ENCODE measurements around the gene ZNF483.
"Not testable (repeated sequence)": the region's sequence is repeated elsewhere in the genome, so short reads cannot be mapped to it uniquely, and the experiment has no call there.

Gene ZNF483

GRCh38 chr9:111525056-111525977 lies at the start of gene ZNF483:
Gene ZNF483 (plus strand): TSS chr9:111525179. CDS start chr9:111527396, 2,217 bp downstream.
- peak; percentile 38 to 57 (median 52) for DNase-seq (ENCODE audit: low read depth in 4 of 4, low spot score in 1 of 4)

DNA sequence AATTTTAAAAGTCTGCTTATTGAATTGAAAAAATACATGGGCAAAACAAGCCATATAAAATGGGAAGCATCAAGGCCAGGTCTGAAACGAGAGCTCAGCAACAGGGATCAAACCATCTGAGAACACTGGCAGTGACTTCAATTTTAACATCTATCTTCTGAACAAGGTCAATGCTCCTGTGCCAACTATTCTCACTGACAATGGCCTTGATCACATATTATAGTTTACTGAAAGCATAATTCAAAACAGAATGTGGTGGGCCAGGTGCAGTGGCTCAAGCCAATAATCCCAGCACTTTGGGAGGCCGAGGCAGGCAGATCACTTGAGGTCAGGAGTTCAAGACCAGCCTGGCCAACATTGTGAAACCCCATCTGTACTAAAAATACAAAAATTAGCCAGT lies 49.8 kb upstream of the ZNF483 start:
- no peak for DNase-seq (ENCODE audit: low read depth in 4 of 4, low spot score in 1 of 4)

GRCh38 chr9:111477677-111478076 lies 47.3 kb upstream of the ZNF483 start:
- no peak for DNase-seq (ENCODE audit: low read depth in 4 of 4, low spot score in 1 of 4)

DNA sequence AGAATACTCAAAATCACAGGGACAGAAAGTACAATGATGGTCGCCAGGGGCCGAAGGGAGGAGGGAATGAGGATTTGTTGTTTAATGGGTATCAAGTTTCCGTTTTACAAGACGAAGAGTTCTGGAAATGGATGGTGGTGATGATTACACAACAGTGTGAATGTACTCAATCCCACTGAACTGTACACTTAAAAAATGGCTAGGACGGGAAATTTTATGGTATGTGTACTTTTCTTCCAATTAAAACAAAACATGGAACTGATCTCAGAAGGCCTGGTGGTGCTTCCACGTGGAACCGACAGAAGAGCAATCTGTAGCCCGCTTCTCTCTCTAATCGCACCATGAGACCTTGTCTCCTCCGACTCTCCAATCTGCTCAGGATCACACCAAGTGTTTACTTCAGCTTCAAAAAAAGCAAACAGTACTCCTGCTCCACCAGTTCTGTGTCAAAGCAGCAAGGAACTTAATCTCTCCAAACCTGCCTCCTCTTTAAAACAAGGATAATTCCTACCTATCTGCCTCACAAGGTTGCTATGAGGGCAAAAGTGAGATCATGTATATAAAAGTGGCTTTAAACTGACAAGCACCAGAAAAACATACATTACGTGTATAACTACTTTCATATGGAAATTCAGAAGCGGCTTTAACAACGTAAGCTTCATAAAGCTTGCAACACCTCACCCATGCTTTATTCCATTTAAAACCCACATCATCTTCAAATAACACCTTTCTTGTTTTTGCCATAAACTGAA lies 42.9 kb upstream of the ZNF483 start:
- no peak for DNase-seq (ENCODE audit: low read depth in 4 of 4, low spot score in 1 of 4)

DNA sequence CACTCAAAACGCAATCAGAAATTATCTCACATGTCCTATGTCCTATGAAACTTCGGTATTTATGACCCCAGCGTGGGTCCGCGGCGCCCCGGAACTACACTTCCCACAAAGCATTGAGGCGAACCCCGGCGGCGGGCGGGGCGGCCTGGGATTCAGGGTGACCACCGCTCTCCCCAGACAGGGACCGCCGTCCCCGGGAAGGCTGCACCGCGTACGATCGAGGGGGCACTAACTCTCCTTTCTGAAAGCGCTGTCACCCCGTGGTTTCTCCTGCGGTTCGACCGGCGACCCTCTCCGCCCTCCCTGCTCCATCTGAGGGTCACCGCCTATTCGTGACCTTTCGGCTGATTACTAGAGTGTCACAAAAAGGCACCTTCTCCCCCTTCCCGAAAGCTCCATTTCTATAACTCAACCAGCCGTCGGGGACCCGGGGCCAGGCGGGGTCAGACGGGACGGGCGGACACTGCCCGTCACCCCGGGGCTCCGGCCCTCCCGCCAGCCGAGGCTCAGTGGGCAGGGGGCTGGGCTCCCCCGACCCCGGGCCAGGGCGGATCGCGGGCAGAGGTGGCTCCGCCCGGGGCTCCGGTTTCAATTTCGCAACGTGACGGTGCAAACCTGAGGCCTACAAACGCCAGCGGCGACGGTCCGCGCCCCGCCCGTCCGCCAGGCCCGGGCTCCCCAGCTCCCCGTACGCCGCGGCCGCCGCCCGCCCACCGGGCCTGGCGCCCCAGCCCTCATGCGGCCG lies 42.1 kb upstream of the ZNF483 start:
- peak; percentile 16 to 43 (median 30) for DNase-seq (ENCODE audit: low read depth in 4 of 4, low spot score in 1 of 4)

DNA sequence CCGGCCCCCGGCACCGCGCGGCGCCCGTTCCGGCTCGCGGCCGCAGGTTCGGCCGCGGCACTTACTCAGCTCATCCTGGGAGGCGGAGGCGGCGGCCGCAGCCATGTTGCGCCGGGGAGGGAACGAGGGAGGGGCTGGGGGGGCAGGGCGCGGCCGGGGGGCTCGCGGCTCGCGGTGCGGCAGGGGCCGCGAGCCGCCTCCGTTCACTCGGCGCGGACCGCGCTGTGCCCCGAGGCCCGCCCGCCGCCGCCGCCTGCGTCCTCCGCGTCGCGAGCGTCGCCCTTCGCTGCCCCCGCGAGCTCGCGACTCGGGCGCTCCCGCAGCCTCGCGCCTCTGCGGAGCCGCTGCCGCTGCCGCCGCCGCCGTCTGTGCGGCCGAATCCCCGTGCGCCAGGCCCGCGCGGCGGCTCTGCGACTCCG lies 41.5 kb upstream of the ZNF483 start:
- peak; percentile 17 to 27 (median 22) for DNase-seq (ENCODE audit: low read depth in 4 of 4, low spot score in 1 of 4)

DNA sequence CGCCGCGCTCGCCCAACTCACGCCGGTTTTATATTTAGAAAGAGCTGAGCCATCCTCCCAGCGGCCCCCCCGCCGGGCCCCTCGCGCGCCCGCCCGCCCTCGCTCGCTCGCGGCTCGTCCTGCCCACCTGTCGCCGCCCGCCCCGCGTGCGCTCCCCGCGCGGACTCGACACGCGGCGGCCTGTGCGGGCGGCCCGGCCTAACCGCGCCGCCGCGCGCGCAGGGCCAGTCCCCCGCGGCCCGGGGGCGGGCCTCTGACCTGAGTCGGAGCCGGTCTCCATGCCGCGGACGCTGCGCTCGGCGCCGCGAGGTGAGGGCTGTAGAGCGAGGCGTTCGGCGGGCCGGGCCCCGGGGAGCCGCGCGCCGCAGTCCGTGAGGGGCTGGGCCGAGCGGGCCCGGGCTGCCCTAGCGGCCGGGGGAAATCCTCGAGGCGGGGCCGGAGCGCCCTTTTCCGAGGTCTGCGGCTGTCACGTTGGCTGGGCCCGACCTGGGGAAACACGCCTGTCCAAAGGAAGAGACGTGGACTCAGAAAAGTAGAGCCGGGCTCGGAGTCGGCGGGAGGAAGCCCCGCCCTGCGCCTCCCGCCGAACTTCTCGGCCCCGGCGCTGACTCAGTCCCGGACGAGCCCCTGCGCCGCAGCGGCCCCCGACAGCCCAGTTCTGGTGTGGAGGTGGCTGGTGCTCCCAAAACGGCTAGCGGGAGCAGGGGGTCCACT lies 41.0 kb upstream of the ZNF483 start, which contains the start of gene ECPAS:
ECPAS (minus strand) TSS at position 526 of the 714 bp plus-strand sequence. CDS start 11,465 bp downstream, outside the sequence.
- DNase-seq (ENCODE audit: low read depth in 4 of 4, low spot score in 1 of 4): peak; percentile 19 to 70 (median 48)

DNA sequence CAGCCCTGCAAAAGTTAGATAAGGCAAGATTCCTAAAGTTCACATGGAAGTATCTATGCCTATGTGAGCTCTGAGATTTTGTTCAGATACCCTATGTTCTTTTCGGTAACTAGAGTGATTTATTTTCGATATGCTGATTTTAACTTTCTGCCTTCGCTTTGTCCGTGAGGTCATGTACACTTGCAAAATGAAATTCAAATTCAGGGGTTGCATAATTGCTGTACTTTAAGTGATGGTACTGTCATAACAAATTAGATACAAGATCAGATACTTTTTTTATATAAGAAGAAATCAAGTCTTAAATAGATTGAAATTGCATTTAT lies 40.4 kb upstream of the ZNF483 start:
- no peak for DNase-seq (ENCODE audit: low read depth in 4 of 4, low spot score in 1 of 4)

DNA sequence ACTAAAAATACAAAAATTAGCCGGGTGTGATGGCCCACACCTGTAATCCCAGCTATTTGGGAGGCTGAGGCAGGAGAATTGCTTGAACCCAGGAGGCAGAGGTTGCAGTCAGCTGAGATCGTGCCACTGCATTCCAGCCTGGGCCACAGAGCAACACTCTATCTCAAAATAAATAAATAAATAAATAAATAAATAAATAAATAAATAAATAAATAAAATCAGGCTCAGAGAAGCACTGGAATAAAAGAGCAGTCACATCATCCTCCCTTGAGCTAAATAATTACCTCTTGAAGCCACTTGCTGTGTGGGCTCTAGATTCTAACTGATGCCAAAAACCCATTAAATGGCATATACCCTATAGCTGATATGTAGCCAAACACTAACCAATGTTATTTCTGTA lies 27.8 kb upstream of the ZNF483 start:
- not testable (repeated sequence) for DNase-seq (ENCODE audit: low read depth in 4 of 4, low spot score in 1 of 4)

DNA sequence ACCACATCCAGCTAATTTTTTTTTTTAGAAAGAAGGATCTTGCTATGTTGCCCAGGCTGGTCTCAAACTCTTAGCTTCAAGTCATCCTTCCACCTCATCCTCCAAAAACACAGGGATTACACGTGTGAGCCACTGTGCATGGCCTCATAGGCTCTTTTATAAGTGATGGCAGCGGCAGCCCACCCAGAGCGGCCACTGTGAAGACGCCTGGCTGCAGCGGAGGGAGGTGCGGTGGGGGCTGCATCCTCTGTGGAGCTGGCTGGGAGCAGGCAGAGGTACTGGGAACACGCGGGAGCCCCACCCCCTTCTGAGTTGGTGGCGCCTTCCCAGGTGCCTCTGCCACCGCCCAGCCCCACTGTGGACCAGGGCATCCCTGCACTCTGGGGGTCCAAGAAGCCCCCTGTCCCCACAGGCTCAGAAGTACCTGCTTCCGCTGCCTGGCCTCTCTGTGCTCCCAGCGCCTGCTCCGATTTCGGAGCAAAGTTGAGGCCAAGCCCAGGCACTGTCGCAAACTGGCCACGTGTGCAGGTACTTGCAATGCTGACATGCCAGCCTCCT lies 23.9 kb upstream of the ZNF483 start:
- no peak for DNase-seq (ENCODE audit: low read depth in 4 of 4, low spot score in 1 of 4)

- no peak for DNase-seq (ENCODE audit: low read depth in 4 of 4, low spot score in 1 of 4)
These were observed 23.3 kb upstream of the ZNF483 start for GRCh38 chr9:111501648-111502047.

- DNase-seq (ENCODE audit: low read depth in 4 of 4, low spot score in 1 of 4): no peak
These were observed 22.5 kb upstream of the ZNF483 start for GRCh38 chr9:111502506-111502905.

DNA sequence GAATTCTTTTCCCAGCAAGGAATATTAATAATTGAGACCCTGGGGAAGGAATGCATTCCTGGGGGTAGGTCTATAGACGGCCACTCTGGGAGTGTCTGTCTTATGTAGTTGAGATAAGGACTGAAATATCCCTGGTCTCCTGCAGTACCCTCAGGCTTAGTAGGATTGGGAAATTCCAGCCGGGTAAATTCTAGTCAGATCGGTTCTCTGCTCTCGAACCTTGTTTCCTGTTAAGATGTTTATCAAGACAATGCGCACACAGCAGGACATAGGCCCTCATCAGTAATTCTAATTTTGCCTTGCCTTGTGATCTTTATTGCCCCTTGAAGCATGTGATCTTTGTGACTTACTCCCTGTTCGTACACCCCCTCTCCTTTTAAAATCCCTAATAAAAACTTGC lies 13.4 kb upstream of the ZNF483 start:
- not testable (repeated sequence) for DNase-seq (ENCODE audit: low read depth in 4 of 4, low spot score in 1 of 4)

DNA sequence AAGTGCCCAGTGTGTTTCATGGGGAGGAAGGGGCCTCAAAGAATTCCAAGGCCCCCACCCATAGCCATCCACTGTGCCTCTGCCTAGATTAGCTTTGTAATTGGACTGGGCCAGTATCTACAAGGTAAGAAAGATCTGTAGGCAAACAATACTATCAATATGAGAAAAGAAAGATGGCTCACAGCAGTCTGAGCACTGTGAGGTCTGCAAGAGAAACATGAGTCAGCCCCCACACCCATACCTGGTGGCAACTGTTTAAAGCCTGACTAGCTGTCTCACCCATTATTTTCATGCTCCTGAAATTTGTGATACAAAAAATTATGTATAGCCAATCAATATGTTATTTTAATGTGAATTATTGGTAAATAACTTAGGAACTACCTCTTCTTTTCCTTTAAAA lies 10.0 kb upstream of the ZNF483 start:
- no peak for DNase-seq (ENCODE audit: low read depth in 4 of 4, low spot score in 1 of 4)

- no peak for DNase-seq (ENCODE audit: low read depth in 4 of 4, low spot score in 1 of 4)
These were observed 8.9 kb upstream of the ZNF483 start for GRCh38 chr9:111516061-111516465.

- DNase-seq (ENCODE audit: low read depth in 4 of 4, low spot score in 1 of 4): no peak
These were observed 286 bp upstream of the ZNF483 start for GRCh38 chr9:111524731-111525055.

DNA sequence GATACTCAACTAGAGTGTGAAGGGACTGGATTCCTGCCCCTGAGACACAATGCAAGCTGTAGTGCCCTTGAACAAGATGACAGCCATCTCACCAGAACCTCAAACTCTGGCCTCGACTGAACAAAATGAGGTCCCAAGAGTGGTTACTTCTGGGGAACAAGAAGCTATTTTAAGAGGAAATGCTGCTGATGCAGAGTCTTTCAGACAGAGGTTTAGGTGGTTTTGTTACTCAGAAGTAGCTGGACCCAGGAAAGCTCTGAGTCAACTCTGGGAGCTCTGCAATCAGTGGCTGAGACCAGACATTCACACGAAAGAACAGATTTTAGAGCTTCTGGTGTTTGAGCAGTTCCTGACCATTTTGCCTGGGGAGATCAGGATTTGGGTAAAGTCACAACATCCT lies 2.4 kb downstream of the ZNF483 start:
- no peak for DNase-seq (ENCODE audit: low read depth in 4 of 4, low spot score in 1 of 4)

DNA sequence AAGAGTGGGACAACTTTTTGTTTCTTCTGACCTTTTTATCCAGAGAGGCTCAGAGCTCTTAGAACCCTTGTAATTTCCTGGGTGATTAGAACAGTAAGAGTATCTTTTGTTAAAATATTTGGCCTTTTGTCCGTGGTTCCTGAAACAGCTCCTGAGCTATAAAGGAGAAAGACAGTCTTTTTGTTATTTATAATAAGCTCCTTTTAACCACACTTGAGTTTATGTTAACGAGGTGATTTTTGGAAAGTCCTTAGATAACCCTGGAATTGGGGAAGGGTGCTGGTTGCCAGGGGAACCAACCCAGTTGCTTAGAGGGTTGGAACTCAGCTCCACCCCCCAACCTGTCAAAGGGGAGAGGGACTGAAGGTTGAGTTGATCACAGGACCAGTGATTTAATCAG lies 4.8 kb downstream of the ZNF483 start:
- DNase-seq (ENCODE audit: low read depth in 4 of 4, low spot score in 1 of 4): no peak

DNA sequence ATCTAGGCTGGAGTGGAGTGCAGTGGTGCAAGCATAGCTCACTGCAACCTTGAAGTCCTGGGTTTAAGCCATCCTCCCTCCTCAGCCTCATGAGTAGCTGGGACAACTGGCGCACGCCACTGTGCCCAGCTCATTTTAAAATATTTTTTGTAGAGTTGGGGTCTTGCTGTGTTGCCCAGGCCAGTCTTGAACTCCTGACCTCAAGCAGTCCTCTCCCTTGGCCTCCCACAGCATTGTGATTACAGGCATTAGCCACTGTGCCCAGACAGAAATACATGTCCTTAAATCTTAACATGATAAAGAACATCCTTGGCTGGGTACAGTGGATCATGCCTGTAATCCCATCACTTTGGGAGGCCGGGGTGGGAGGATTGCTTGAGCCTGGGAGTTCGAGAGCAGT lies 6.7 kb downstream of the ZNF483 start:
- no peak for DNase-seq (ENCODE audit: low read depth in 4 of 4, low spot score in 1 of 4)

- no peak for DNase-seq (ENCODE audit: low read depth in 4 of 4, low spot score in 1 of 4)
These were observed 8.3 kb downstream of the ZNF483 start for GRCh38 chr9:111533099-111533790.
